ENCODE results near the gene SLC7A9. TPM values are rescaled to one million over a fixed set of nuclear protein-coding genes. Genes with fewer than 3 reads are reported as not detected.

Gene SLC7A9
- total and polyA plus RNA-seq, 2 experiments from 2014 or later, result 0.19 TPM; not detected in 1

- H3K36me3 Mint-ChIP-seq (ENCODE audit: low read depth), result no peaks in the 10 kb centered on the region
- ATAC-seq, result no peak
Measured at GRCh38 chr19:32864318-32865007, 5.1 kb downstream of the SLC7A9 start.

More at GRCh38 chr19:32864318-32865007, 5.1 kb downstream of the SLC7A9 start:
- Histone ChIP-seq H3K4me1 (ENCODE audit: insufficient read depth) (no peaks in the 10 kb centered on the region), H4K20me1 (replicated peaks; ENCODE audit: insufficient read depth) (no peaks in the 10 kb centered on the region), H3K36me3 (ENCODE audit: insufficient read depth) (no peaks in the 10 kb centered on the region), H3F3A (replicated peaks; ENCODE audit: low read depth) (no peaks in the 10 kb centered on the region), H2AFZ (no peak overlapping the region; the same call in 1 of the 2 replicates), H3K9me2 (ENCODE audit: insufficient read depth) (no peaks in the 10 kb centered on the region), H3K4me3 (no peak overlapping the region), H3K27ac (ENCODE audit: low read depth) (no peak overlapping the region), H3K4me2 (no peak overlapping the region), H3K79me2 (replicated peaks; ENCODE audit: insufficient read depth) (no peaks in the 10 kb centered on the region), H3K27me3 (ENCODE audit: insufficient read depth) (no peaks in the 10 kb centered on the region)
- no peak for DNase-seq (ENCODE audit: low spot score)
- H3K4me1 Mint-ChIP-seq, result no peaks in the 10 kb centered on the region
- no peaks in the 10 kb centered on the region for H3K9me3 Mint-ChIP-seq
- TF ChIP-seq NANOG (IDR thresholded peaks at IDR 0.05; ENCODE audit: borderline replicate concordance) (no peak), REST (IDR thresholded peaks at IDR 0.05; ENCODE audit: unreplicated experiment) (no peak), CTCF (conservative IDR thresholded peaks at IDR 0.05; ENCODE audit: low read depth in 2 of 2) (no peak), EZH2phosphoT487 (IDR thresholded peaks at IDR 0.05; ENCODE audit: unreplicated experiment) (no peak), ZNF331 (CRISPR knock-in tag; IDR thresholded peaks at IDR 0.05; ENCODE audit: low read depth) (no peak), JUNB (IDR thresholded peaks at IDR 0.05; ENCODE audit: unreplicated experiment) (no peak), POLR2AphosphoS5 (IDR thresholded peaks at IDR 0.05; ENCODE audit: low read depth) (no peak), ZNF462 (CRISPR knock-in tag; IDR thresholded peaks at IDR 0.05) (no peak), CREB1 (CRISPR knock-in tag; IDR thresholded peaks at IDR 0.05; ENCODE audit: low read depth) (no peak), ETS1 (IDR thresholded peaks at IDR 0.05) (no peak), STAT1 (IDR thresholded peaks at IDR 0.05; ENCODE audit: unreplicated experiment) (no peak), ZNF114 (CRISPR knock-in tag; IDR thresholded peaks at IDR 0.05) (no peak), EZH2 (IDR thresholded peaks at IDR 0.05; ENCODE audit: low read depth, unreplicated experiment) (no peak)
- H3K27ac Mint-ChIP-seq, result no peak overlapping the region
- no peak overlapping the region for H3K4me3 Mint-ChIP-seq
- peaks cover 1% of the 10 kb centered on the region for H3K27me3 Mint-ChIP-seq (ENCODE audit: insufficient read depth, low read depth, poor library complexity)

Measured in GM23338 (cell line).